ENCODE measurements around the gene CC2D1A.

DNA sequence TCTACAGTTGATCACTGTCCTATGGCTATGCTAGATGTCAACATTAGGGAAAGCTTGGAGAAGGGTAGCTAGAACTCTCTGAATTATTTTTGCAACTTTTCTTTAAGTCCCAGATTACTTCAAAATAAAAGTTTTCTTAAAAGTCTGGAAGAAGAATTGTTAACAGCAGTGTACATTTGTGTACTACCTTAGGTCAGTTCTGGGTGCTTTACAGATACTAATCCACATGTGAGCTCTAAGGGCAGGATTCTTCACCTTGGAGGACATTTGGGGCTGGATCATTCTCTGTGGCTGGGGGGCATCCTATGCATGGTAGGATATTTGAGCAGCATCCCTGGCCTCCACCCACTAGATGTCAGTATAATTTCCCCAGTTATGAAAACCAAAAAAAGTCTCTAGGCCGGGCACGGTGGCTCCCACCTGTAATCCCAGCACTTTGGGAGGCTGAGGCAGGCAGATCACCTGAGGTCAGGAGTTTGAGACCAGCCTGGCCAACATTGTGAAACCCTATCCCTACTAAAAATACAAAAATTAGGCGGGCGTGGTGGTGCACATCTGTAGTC, 2.9 kb upstream of the CC2D1A start:
- TF ChIP-seq CTCF (IDR thresholded peaks at IDR 0.05) (peak in 1 of 6 experiments; percentile 28), POLR2A (IDR thresholded peaks at IDR 0.05) (no peak)
